Embryonic facial prominence (tissue), 1 donor: ENCODE data around the gene ZCCHC14.

Experiments
- DNase-seq: peaks from one replicate; pipeline ENCODE4 v3.0.0-alpha.2; 2016; ENCODE audit errors: extremely low spot score

The ZCCHC14 gene

GRCh38 chr16:87492721-87493607, at the start of gene ZCCHC14:
TSS of gene ZCCHC14 (minus strand) at chr16:87493024. CDS start at chr16:87492238, 786 bp downstream.
- DNase-seq = peak; percentile 89

- no peak for DNase-seq
These were observed 49.0 kb upstream of the ZCCHC14 start for GRCh38 chr16:87541872-87542234.

DNA sequence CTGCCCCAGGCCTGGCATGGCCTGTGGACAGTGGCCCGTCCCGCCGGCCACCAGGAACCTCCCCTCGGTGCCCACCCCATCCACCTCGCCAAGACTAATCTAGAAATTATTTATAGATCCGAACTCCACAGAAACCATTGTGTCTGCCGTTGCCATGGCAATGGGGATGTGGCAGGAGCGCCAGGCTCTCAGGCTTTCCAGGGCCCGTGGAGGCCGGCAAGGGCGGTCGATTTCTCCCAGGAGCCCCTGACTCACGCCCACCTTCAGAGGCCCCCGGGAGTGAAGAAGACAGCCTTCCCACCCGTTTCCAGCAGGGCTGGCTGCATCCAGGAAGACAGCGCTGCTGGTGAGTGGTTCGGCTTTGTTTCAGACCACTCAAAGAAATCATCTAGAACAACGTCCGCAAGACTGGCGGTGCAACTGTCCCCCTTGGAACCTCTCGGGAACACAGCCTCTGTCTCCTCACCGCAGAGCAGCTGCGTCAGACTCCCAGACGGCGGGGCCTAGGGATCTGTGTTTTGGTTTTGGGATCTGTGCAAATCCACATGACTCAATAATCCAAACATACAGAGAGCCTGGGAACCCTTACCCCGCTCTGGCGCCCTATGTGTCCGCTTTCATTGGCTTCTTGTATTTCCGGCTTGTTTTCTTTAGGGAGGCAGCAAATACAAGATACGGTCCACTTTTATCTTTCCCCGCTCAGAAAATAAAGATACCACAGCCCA, 48.5 kb upstream of the ZCCHC14 start:
- no peak for DNase-seq

DNA sequence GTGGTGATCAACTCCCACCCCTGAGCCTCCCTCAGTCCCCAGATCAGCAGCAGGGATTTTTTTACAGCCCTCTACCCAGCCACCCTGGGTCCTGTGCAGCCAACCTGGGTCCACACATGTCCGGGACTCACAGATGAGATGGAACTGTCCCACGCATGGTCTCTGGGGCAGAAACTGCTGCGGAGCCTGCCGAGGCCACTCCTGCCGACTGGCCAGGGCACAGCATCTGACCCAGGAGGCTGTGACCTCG, 48.0 kb upstream of the ZCCHC14 start:
- DNase-seq = no peak

GRCh38 chr16:87540072-87540896, 47.5 kb upstream of the ZCCHC14 start:
- no peak for DNase-seq

DNA sequence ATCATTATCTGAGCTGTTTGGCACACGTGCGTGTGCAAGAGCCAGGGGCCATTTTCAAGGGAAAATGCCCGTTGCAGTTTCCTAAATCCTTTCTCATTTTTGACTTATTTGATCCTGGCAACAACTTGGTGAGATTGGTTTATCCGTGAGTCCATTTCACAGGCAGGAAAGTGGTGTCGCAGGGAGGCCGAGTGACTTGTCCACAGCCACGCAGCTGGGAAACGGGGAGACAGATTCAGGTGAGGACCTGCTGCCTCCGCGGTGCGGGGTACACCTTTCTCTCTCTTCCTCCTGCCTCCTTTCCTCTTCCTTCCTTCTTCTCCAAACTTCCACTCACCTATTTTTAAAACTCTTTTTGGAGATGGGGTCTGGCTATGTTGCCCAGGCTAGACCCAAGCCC, 46.3 kb upstream of the ZCCHC14 start:
- DNase-seq = no peak

- DNase-seq = no peak
These were observed 45.8 kb upstream of the ZCCHC14 start for GRCh38 chr16:87538594-87538993.

GRCh38 chr16:87538160-87538559, 45.3 kb upstream of the ZCCHC14 start:
- DNase-seq = no peak

- no peak for DNase-seq
These were observed 43.9 kb upstream of the ZCCHC14 start for GRCh38 chr16:87536795-87537142.

DNA sequence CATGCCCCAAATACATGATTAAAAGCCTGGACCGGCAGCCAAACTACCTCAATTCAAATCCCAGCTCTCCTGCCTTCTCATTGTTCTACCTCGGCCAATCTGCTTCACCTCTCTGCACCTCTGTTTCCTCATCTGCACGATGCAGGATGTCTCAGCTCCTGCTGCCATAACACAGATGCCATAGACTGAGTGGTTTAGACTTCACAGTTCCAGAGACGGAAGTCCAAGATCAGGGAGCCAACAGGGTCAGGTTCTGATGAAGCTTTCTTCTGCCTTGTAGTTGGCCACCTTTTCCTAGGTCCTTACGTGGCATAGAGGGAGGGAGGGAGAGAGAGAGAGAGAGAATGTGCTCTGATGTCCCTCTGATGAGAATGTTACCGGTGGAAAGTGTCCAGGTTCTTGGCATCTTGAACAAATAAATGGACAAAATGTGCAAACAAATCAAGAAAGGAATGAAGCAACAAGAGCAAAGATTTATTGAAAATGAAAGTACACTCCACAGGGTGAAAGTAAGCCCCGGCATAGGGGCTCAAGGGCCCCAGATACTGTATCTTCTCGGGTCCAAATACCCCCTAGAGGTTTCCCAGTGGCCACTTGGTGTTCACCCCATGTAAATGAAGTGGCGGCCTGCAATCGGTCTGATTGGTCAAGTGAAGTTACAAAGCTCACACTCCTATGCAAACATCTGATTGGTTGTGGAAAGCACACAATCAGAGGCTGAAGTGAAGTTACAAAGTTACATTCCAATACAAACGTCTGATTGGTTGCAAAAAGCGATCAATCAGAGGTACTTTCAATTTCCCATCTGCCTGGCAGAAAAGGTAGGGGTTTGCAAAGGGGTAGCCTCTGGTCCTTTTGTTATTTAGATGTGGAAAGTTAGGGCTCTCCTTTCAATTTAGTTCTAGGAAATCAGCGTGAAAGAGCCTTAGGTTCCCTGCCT, 43.3 kb upstream of the ZCCHC14 start:
- no peak for DNase-seq

GRCh38 chr16:87535457-87535854, 42.6 kb upstream of the ZCCHC14 start:
- no peak for DNase-seq

GRCh38 chr16:87534751-87535150, 41.9 kb upstream of the ZCCHC14 start:
- DNase-seq = no peak

GRCh38 chr16:87534030-87534653, 41.3 kb upstream of the ZCCHC14 start:
- DNase-seq = no peak

- no peak for DNase-seq
These were observed 40.2 kb upstream of the ZCCHC14 start for GRCh38 chr16:87533061-87533460.

DNA sequence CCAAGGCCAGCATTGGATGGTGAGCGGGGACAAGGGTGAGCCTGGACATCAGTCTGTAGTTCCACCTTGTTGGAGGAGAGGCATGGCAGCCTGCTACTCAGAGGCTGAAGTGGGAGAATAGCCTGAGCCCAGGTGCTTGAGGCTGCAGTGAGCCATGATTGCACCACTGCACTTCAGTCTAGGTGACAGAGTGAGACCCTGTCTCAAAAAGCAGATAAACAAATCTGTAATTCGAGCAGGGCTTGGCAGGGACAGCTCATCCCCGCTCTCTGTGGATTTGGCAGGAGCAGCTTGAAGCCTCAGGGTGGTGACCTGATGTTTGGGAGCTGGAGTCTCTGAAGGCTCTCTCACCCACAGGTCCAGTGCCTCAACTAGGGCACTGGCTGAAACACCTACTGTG, 38.6 kb upstream of the ZCCHC14 start:
- no peak for DNase-seq

DNA sequence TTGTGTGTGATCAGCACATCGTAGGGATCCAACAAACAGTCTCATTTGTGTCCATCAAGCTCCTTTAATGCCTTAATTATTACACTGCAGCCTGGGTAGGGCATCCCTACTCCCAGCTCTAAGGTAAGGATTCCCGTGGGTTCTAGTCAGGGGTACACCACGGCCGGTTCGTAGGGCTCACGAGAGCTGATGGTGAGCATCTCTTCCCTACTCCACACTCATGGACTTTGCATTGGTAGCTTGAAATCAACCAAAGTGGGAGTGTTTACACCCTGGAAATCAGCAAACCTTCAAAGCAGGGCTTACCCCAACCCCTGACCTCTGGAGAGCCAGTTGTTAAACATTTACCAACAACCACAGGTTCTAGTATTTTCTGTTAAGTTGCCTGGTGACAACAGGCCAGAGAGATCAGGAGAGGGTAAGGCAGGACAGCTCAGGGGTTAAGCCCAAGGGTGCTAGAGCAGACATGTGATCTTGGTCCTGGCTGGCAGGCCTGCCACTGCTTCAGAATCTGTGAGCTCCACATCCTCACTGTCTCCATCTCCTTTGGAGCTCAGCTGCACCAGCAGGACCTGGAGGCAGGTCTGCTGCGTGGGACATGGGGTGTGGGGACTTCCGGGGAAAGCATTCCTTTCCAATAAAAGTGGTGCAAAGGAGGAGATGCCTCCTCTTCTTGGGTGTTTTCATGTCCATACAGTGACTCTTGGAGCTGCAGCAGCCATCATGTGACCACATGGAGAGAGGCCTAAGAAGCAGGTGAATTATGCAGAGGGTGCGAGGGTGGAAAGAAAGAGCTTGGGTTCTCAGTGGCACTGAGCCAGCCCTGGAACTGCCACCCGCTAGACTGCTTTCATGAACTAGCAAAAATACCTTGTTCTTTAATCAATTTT, 36.1 kb upstream of the ZCCHC14 start:
- DNase-seq = no peak

- no peak for DNase-seq
These were observed 34.4 kb upstream of the ZCCHC14 start for GRCh38 chr16:87527055-87527724.

- DNase-seq = no peak
These were observed 33.6 kb upstream of the ZCCHC14 start for GRCh38 chr16:87526238-87526947.

DNA sequence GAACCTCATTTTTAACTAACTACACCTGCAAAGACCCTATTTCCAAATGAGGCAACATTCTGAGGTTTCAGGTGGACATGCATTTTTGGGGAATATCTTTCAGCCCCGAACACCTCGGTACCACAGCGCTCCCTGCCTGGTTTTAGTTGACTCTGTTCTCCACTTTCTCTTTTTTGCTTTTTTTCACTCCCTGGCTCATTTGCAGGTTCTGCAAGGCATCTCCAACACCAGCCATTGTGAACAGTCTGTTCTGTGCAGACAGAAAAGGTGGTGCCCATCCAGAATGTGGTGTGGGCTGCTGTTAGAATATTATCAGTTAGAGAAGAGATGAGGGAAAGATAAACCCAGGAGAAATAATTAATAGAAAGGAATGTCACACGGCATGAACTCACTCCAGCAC, 32.5 kb upstream of the ZCCHC14 start:
- DNase-seq = no peak
